GM08714 (cell line): ENCODE results near the gene RELA.

Experiments used
- H3K4me3 ChIP-seq: fragments of 200-500 bp; sonication (Bioruptor generic); 2 replicates; pipeline ENCODE4 v1.5.1; 2014; ENCODE audit warnings: mild to moderate bottlenecking, low read length, inconsistent platforms
- ZNF274 ChIP-seq: IDR thresholded peaks from 2 replicates; pipeline ENCODE4 v1.6.1; 2012; ENCODE audit warnings: mild to moderate bottlenecking, low read depth, low read length

Gene RELA

DNA sequence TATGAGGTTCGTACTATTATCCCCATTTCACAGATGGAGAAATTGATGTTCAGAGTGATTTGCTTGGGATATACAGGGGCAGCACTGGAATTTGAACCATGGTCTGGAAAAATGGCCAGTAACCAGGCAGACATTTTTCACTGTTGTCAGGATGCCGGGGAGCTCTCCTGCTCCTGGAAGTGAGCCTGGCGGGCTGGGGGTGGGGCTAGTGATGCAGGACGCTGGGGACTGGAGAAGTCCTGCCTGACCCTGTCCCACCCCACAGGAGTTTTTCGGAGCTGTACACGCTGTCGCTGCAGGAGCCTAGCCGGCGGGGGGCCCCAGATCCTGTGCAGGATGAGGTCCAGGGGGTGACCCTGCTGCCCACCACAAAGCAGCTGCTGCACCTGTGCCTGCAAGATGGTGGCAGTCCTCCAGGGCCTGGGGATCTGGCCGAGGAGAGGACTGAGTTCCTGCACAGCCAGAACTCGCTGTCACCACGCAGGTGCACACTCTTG, 13.7 kb downstream of the RELA start:
- no peak for TF ChIP-seq ZNF274
- H3K4me3 ChIP-seq = no peak overlapping the region

DNA sequence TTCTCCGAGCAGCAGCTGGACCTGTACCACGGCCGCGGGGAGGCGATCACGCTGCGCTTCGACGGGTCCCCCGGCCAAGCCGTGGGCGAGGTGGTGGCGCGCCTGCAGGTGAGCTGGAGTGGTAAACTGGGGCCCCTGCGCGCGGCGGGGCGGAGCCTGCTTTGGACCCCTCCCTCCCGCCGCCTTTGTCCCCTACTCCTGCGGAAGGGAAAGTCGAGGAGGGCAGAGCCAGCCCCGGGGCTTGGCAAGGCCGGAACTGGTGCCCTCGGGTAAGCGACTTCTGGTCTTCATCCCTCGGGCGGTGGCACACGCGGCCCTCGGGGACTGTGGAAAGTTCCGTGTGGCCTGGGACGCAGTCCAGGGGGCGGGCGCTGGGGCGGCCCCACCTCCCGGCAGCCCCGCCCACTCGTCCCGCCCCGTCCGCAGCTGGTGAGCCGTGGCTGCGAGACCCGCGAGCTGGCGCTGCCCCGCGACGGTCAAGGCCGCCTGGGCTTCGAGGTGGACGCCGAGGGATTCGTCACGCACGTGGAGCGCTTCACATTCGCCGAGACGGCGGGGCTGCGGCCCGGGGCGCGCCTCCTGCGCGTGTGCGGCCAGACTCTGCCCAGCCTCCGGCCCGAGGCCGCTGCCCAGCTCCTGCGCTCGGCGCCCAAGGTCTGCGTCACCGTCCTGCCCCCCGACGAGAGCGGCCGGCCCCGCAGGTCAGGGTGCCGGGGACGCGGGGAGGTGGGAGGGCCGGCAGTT, 15.6 kb downstream of the RELA start:
- H3K4me3 ChIP-seq = no peak overlapping the region

DNA sequence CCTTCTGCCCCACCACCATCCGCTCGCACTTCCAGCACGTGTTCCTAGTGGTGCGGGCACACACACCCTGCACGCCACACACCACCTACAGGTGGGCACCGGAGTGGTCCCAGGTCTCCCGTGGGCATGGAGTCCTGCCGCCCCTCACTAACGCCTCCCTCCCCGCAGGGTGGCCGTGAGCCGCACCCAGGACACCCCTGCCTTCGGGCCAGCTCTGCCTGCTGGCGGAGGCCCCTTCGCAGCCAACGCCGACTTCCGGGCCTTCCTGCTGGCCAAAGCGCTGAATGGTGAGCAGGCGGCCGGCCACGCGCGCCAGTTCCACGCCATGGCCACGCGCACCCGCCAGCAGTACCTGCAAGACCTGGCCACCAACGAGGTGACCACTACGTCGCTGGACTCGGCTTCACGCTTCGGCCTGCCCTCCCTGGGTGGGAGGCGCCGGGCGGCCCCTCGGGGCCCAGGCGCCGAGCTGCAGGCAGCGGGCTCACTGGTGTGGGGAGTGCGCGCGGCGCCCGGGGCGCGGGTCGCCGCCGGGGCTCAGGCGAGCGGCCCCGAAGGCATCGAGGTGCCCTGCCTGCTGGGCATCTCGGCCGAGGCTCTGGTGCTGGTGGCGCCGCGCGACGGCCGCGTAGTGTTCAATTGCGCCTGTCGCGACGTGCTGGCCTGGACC, 16.3 kb downstream of the RELA start:
- H3K4me3 ChIP-seq = no peak overlapping the region
- TF ChIP-seq ZNF274 = no peak

More for the DNA sequence above, 15.6 kb downstream of the RELA start:
- no peak for TF ChIP-seq ZNF274

DNA sequence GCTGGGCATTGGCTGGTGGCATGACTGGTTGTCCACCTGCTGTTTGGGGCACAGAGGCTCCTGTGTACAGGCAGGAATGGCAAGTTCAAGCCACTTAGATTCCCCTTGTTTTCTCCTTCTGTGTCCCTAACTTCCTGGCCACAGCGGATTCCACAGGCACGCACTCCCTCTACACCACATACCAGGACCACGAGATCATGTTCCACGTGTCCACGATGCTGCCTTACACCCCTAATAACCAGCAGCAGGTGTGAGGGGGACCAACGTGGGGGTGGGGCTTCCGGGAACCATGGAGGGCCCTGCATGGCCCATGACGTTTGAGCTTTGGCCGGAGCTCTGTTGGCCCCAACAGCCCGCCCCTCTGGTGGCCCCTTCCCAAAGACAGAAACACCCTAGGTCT, 17.0 kb downstream of the RELA start:
- TF ChIP-seq ZNF274 = no peak
- no peak overlapping the region for H3K4me3 ChIP-seq

DNA sequence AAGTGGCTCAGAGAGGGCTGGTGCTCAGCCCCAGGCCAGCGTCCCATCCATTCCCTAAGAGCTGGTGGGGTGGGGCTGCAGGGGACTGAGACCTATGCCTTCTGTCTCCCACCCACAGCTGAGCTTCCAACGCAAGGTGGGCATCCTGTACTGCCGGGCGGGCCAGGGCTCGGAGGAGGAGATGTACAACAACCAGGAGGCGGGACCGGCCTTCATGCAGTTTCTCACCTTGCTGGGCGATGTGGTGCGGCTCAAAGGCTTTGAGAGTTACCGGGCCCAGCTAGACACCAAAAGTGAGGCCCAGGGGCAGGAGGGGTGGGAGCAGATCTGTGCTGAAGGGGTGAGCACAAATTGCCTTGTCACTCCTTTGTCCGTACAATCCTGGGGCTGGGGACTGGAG, 17.9 kb downstream of the RELA start:
- no peak for TF ChIP-seq ZNF274
- no peak overlapping the region for H3K4me3 ChIP-seq

DNA sequence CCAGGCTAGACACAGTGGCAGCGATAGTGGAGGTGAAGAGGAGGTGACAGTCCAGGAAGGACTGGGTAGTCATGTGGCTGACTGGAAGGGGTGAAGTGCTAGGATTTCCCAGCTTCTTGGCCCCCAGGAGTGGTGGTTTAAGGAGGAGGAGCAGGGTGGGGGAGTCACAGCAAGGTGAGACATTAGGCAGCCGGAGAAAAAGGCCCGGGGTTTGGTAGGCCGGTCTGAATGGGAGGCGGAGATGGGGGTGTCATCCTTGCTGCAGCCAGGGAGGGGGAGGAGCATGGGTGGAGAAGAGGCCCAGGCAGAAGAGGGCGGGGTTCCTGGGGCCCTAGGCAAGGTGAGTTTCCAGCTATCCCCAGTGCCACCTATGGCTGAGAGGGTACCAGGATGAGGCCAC, 18.7 kb downstream of the RELA start:
- H3K4me3 ChIP-seq = no peak overlapping the region
- no peak for TF ChIP-seq ZNF274

DNA sequence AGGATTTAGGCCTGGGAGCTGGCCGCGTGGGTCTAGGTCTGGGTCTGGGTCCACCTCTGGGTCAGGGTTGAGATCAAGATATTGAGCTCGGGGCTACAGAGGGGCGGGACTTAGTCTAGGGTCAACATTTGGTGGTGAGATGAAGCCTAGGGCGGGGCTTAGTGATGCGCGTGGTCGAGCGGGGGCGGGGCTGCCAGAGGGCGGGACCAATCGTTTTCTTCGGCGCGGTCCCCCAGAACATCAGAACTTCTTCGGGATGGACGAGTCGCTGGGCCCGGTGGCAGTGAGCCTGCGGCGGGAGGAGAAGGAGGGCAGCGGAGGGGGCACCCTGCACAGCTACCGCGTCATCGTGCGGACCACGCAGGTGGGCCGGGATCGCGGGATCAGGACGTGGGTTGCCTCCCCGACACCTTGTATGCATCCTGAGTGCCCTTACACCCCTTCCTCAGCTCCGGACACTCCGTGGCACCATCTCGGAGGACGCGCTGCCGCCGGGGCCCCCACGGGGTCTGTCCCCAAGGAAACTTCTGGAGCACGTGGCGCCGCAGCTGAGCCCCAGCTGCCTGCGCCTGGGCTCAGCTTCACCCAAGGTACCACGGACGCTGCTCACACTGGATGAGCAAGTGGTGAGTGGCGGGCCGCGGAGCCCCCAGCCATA, 20.6 kb downstream of the RELA start:
- TF ChIP-seq ZNF274 = no peak
- H3K4me3 ChIP-seq = peak overlapping the region; percentile 66; the same call in 1 of the 2 replicates

DNA sequence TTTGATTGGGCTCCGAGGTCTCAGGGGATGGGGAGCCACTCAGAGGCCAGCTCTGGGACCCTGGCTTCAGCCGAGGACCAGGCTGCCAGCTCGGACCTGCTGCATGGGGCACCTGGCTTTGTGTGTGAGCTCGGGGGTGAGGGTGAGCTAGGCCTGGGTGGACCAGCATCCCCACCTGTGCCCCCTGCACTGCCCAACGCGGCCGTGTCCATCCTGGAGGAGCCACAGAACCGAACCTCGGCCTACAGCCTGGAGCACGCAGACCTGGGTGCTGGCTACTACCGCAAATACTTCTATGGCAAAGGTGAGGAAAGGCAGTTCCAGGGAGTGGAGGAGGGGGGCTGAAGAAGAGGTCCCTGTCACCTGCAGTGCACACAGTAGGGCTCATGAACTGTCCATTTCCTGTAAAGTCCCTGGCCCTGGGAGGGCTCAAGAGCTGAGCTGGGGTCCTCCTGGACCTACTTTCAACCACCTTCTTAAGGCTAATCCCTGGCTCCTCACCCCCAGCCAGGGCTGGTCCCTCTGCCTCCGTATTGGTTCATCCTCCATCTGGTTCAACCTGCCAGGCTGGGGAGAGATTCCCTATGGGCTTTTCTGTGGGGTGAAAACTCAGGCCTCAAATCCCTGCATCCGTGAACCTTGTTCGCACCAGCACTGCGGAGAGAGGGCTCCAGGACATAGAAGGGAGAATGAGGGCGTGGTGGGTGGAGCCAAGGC, 21.3 kb downstream of the RELA start:
- no peak for TF ChIP-seq ZNF274
- peak overlapping the region; percentile 66; the same call in 1 of the 2 replicates for H3K4me3 ChIP-seq

DNA sequence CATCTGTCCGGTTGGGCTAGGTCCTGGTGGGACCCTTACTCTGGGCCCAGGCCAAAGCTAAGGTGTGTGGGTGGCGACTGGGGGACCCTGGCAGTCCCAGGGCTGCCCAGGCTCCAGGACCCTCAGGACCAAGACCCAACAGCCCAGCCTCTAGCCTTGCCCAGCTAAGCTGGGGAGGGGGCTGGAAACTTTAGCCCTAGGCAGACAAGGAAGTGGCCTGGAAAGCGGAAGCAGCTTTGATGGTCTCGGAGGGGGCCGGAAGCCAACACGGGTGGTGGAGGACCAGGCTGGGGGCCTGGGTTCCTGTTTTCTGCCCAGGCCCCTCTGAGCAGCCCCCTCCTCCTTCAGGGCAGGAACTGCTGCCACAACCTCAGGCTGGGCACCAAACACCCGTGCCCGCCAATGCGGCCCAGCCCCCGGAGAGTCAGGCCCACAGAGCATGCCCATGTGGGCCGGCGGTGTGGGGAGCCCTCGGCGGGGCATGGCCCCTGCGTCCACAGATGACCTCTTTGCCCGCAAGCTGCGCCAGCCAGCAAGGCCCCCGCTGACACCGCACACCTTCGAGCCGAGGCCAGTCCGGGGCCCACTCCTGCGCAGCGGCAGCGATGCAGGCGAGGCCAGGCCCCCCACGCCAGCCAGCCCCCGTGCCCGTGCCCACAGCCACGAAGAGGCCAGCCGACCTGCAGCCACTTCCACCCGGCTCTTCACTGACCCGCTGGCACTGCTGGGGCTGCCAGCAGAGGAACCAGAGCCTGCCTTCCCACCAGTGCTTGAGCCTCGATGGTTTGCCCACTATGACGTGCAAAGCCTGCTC, 22.0 kb downstream of the RELA start:
- peak overlapping the region; percentile 66; the same call in 1 of the 2 replicates for H3K4me3 ChIP-seq
- no peak for TF ChIP-seq ZNF274

DNA sequence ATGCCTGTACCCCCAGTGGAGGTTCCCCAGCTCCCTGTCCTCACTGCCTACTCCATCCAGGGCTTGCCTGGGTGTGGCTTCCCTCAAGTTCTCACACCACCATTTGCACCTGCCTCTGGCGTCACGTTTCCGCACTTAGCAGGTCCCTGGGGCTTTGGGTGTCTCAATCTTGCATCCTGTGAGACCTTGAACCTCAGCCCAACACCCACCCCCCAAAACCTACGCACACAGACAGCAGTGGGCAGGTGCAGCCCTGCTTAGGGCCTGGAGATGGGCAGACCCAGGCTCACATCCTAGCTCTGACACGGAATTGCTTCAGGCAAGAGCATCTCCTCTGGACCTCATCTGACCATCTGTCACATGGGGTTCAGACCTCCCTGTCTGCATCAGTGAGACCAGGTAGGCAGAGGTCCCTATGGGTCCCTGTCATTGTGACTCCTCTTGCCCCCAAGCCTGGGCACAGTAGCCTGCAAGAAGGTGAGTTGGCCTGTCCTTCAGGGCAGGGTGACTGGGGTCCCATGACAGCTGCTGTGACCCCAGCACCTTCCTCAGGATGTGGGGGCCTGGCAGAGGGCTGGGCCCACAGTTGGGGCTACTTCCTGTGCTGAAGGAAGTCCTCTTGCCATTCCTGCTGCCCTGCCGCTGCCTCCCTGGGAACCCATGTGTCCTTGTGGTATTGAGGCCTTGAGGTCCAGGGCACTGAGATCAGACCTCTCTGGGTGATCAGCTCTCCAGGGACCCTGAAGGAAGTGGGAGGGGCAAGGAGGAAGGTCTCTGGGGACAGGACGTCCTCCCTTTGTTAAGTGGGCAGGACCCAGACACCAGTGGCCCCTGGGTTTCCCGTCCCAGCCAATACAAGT, 22.9 kb downstream of the RELA start:
- H3K4me3 ChIP-seq = peak overlapping the region; percentile 66; the same call in 1 of the 2 replicates
- no peak for TF ChIP-seq ZNF274

DNA sequence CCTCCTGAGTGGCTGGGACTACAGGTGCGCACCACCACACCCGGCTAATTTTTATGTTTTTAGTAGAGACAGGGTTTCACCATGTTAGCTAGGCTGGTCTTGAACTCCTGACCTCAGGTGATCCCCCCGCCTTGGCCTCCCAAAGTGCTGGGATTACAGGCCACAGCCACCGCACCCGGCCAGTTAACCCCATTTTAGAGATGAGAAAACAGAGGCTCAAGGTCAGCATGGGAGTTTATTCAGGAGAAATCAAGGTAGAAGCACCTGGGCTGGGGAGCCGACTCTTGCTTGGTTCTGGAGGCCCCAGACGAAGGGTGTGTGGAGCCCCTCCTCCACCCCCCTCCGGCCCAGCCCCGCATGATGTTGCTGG, 23.5 kb downstream of the RELA start:
- peak overlapping the region; percentile 88; the same call in 1 of the 2 replicates for H3K4me3 ChIP-seq

DNA sequence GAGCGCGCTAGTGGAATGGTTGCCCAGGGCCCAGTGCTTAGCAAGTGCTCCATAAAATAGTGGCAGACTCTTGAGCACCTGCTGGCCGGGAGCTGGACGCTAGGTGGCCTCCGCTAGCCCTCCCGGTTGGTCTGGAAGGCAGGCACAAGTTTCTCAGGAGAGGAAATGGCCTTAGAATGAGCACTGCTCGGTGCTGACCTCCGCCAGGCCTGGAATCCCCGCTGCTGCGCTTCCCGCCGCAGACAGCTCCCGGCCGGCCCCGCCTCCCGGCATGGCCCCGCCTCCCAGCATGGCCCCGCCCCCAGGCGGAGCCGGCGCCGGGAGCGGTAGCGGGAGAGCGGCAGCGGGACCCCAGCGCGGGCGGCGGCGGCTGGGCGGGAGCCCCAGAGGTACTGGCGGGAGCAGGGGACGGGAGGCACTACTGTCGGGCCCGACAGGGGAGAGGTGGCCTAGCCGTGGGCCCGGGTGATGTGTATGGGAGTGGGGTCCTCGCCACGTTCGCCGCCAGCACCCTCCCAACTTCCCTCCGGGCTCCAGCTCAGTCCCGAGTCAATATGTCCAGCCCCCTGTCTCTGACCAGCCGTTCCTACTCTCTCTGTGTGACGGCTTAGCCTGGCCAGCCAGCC, 24.8 kb downstream of the RELA start, which contains the start of gene SIPA1:
SIPA1 (plus strand) TSS at position 308 of the 626 bp plus-strand sequence. CDS start 2,821 bp downstream, outside the sequence.
- TF ChIP-seq ZNF274 = no peak
- peak within 1 kb of the TSS; percentile 88 for H3K4me3 ChIP-seq
